A673 (cell line): ENCODE data around the gene EIF3J. TPM values are rescaled to one million over a fixed set of nuclear protein-coding genes. Genes with fewer than 3 reads are reported as not detected.

Source experiments
- BruUV-seq: library from RNA; stranded (reverse); fragments of 400-500 nt; replicated peaks from 2 replicates; lab custom pipeline; 2021; lab: Mats Ljungman, UMichigan
- CTCF ChIA-PET: fragments of 300-600 bp; sonication (Branson Sonifier 250); formaldehyde crosslinking; loops from one replicate; lab custom pipeline; 2022; ENCODE audit warnings: antibody characterized with exemption; lab: Charles Lee
- POLR2A ChIA-PET: fragments of 300-600 bp; sonication (Branson Sonifier 250); formaldehyde crosslinking; loops from one replicate; lab custom pipeline; 2022; ENCODE audit warnings: antibody characterized with exemption; ENCODE audit not compliant: low non-redundant PET; lab: Charles Lee
- DNase-seq: peaks from one replicate; pipeline ENCODE4 v3.0.0-alpha.2; 2015; ENCODE audit warnings: low spot score
- H3K27ac ChIP-seq: fragments of 200-600 bp; sonication (generic); 2 replicates; pipeline ENCODE4 v1.5.1; 2016; ENCODE audit warnings: mixed run types, low read depth, mild to moderate bottlenecking, mixed read lengths, antibody characterized with exemption, low read length; ENCODE audit not compliant: poor library complexity, severe bottlenecking
- H3K27me3 ChIP-seq: fragments of 200-600 bp; sonication (generic); replicated peaks from 2 replicates; pipeline ENCODE4 v1.6.1; 2017; ENCODE audit warnings: mixed run types, low read depth, mild to moderate bottlenecking, mixed read lengths, antibody characterized with exemption, low read length; ENCODE audit not compliant: insufficient read depth, poor library complexity
- H3K36me3 ChIP-seq: fragments of 200-600 bp; sonication (generic); 2 replicates; pipeline ENCODE4 v1.6.1; 2016; ENCODE audit warnings: mixed run types, mild to moderate bottlenecking, mixed read lengths, antibody characterized with exemption, low read length; ENCODE audit not compliant: insufficient read depth, poor library complexity, severe bottlenecking
- H3K4me1 ChIP-seq: fragments of 200-600 bp; sonication (generic); 2 replicates; pipeline ENCODE4 v1.6.1; 2017; ENCODE audit warnings: mixed run types, mild to moderate bottlenecking, mixed read lengths, antibody characterized with exemption, low read length; ENCODE audit not compliant: insufficient read depth, poor library complexity, severe bottlenecking
- H3K4me3 ChIP-seq: fragments of 200-600 bp; sonication (generic); 2 replicates; pipeline ENCODE4 v1.5.1; 2016; ENCODE audit warnings: low read depth, mixed run types, mild to moderate bottlenecking, mixed read lengths, low read length; ENCODE audit not compliant: poor library complexity, severe bottlenecking
- H3K9me3 ChIP-seq: fragments of 200-600 bp; sonication (generic); 2 replicates; pipeline ENCODE4 v1.6.1; 2016; ENCODE audit warnings: mixed run types, low read depth, mild to moderate bottlenecking, mixed read lengths, antibody characterized with exemption, low read length; ENCODE audit not compliant: poor library complexity, severe bottlenecking
- EZH2 ChIP-seq: fragments of 200-600 bp; sonication (generic); IDR thresholded peaks from 2 replicates; pipeline ENCODE4 v1.6.1; 2017; ENCODE audit warnings: borderline replicate concordance, low read depth, mild to moderate bottlenecking, mixed read lengths, antibody characterized with exemption, low read length; ENCODE audit not compliant: poor library complexity, severe bottlenecking
- intact Hi-C: fragments of 100-400 bp; cut with micrococcal nuclease; formaldehyde crosslinking; loops from one replicate; pipeline ENCODE4 v1.10.0; 2022; ENCODE audit not compliant: unreplicated experiment
- total RNA-seq: library from RNA; stranded (reverse); gene quantifications from 2 replicates; pipeline ENCODE4 v1.2.3, GENCODE V29; 2021
- TF ChIP-seq, protein P1 (sequence below): fragments of 300-800, 200-600 bp; sonication (generic); conservative IDR thresholded peaks from 2 replicates; pipeline ENCODE4 v1.5.1; 2017; ENCODE audit warnings: low read depth, mild to moderate bottlenecking, antibody characterized with exemption, low read length, moderate library complexity, mixed read lengths

EIF3J gene
- total RNA-seq, 1 experiment from 2014 or later, result 208 TPM

- H3K4me3 ChIP-seq, result no peak overlapping the region
- TF ChIP-seq EZH2, result no peak
- TF ChIP-seq, protein P1, sequence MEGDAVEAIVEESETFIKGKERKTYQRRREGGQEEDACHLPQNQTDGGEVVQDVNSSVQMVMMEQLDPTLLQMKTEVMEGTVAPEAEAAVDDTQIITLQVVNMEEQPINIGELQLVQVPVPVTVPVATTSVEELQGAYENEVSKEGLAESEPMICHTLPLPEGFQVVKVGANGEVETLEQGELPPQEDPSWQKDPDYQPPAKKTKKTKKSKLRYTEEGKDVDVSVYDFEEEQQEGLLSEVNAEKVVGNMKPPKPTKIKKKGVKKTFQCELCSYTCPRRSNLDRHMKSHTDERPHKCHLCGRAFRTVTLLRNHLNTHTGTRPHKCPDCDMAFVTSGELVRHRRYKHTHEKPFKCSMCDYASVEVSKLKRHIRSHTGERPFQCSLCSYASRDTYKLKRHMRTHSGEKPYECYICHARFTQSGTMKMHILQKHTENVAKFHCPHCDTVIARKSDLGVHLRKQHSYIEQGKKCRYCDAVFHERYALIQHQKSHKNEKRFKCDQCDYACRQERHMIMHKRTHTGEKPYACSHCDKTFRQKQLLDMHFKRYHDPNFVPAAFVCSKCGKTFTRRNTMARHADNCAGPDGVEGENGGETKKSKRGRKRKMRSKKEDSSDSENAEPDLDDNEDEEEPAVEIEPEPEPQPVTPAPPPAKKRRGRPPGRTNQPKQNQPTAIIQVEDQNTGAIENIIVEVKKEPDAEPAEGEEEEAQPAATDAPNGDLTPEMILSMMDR, result no peak
- ChIA-PET POLR2A (no interaction called here), CTCF (no interaction called here)
- intact Hi-C loops, result loop anchor here (5.0 kb wide), 2 partner anchors 203 to 278 kb away; no protein-coding TSS in a partner anchor
- DNase-seq, result no peak
- no peak overlapping the region for H3K27ac ChIP-seq
- peaks cover 50% of the 10 kb centered on the region for H3K36me3 ChIP-seq
- H3K9me3 ChIP-seq, result no peaks in the 10 kb centered on the region
- TSS peak; percentile 1 for BruUV-seq
- H3K4me1 ChIP-seq, result peaks cover 4% of the 10 kb centered on the region
- no peaks in the 10 kb centered on the region for H3K27me3 ChIP-seq
Measured at GRCh38 chr15:44500555-44500954, 36.4 kb upstream of the EIF3J start.

DNA sequence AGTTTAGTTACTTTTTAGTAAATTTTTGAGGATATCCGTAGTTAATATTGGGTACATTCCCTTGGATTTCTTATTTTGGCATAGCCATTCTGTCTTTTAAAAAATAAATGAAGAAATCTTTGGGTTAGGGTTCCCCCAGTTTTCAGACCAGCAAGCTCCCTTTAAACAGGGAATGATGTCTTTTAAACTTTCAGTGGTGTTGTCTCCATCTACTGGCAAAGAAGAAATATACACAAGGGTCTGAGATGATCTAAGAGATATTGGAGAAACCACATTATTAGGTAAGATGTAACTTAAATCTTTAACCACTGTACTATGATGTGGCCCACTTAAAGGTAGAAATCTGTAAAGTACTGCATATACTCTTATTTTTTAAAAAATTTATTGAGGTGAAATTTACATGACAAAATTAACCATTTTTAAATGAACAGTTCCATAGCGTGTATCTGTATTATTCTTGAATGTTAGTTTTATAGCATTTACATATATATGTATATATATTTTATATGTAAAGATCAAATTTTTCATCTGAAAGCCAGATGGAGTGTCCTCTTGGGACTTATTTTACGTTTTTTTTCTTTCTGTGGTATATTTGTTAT lies 35.1 kb upstream of the EIF3J start:
- DNase-seq, result peak; percentile 58
- BruUV-seq, result no TSS peak
- H3K36me3 ChIP-seq, result peaks cover 56% of the 10 kb centered on the region

DNA sequence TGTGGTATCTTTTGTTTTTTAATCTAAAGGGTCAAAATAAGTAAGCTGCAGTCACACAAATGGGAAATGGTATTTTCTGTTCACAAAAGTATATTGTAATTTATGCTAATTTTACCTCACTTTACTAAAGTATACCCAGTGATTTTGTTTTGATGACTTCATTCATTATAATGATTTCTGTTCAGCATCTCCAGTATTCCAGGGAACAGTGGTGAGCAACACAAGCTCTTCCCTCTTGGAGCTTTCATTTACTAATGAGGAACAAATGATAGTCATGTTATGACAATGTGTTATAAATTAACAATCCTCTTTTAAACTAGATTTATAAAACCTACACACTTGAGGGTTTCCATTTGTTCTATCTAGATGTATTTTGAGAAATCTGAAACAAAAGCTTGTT lies 20.5 kb upstream of the EIF3J start:
- Histone ChIP-seq H3K4me1 (no peaks in the 10 kb centered on the region), H3K9me3 (no peaks in the 10 kb centered on the region), H3K36me3 (peaks cover 54% of the 10 kb centered on the region), H3K27me3 (no peaks in the 10 kb centered on the region), H3K4me3 (no peak overlapping the region), H3K27ac (no peak overlapping the region)
- TF ChIP-seq, protein P1, result no peak
- no peak for TF ChIP-seq EZH2
- ChIA-PET CTCF (no interaction called here), POLR2A (interaction anchor here (0.6 kb wide), 1 partner anchor 138 kb away, joined by 5 read pairs; no protein-coding TSS in a partner anchor)
- intact Hi-C loops, result no loop called here
- BruUV-seq, result no TSS peak
- no peak for DNase-seq

More for the DNA sequence above, 35.1 kb upstream of the EIF3J start:
- CTCF ChIA-PET, result interaction anchor here (0.6 to 1.0 kb wide), 9 partner anchors 20 to 641 kb away, joined by 3 to 15 read pairs (median 5); partner anchors contain the start of genes CTDSPL2 and EIF3J
- intact Hi-C loops, result loop anchor here (5.0 kb wide), 2 partner anchors 205 to 280 kb away; no protein-coding TSS in a partner anchor
- Histone ChIP-seq H3K27me3 (no peaks in the 10 kb centered on the region), H3K4me1 (peaks cover 4% of the 10 kb centered on the region), H3K4me3 (no peak overlapping the region), H3K9me3 (no peaks in the 10 kb centered on the region), H3K27ac (no peak overlapping the region)
- no peak for TF ChIP-seq EZH2
- TF ChIP-seq, protein P1, result peak; percentile 68
- POLR2A ChIA-PET, result no interaction called here
